Stimulated activated CD4-positive, alpha-beta T cell treated with anti-CD3 and anti-CD28 coated beads, Interleukin-2, amount 100 ng/mL, for 24 hours (primary cell): Measurements from ENCODE around the gene ZNF438.

ENCODE experiments used
- DNase-seq, 2 donors: peaks; one replicate each; pipeline ENCODE4 v3.0.0-alpha.2; 2020

Gene ZNF438

DNA sequence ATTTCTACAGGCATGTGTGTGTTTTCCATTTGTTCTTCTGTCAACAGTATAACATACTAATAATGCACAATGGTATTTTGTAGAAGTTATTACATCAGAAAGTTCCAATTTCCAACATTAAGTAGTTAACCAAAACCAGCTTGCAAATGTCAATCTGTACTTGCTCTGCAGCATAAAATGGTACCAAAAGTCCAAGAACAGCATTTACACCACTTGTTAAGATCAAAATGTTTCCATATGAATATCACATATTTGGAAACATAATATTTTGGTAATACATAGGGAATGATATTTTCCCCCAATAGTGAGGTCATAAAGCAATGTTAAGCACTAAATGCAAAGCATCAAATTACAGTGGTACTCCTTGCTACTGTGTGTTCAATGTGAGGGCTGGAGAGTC, 162.1 kb downstream of the ZNF438 start:
- no peak for DNase-seq

- DNase-seq = no peak
Observed at GRCh38 chr10:30868611-30869010, 163.1 kb downstream of the ZNF438 start.

DNA sequence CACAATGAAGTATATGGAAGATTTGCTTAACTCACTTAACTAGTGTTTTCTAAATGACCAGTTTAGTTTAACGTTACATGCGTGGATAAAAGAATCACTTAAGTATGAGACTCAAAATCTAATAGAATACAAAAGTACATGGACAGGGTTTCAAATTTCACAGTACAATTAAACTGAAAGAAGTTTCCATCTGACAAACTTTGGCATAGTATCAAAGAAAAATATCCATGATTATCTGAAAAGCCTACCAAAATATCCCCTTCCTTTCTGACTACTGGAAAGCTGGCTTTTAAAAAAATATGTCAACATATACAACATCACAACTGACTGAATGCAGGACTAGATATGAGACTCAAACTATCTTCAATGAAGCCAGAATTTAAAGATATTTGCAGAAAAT, 164.8 kb downstream of the ZNF438 start:
- DNase-seq = no peak

DNA sequence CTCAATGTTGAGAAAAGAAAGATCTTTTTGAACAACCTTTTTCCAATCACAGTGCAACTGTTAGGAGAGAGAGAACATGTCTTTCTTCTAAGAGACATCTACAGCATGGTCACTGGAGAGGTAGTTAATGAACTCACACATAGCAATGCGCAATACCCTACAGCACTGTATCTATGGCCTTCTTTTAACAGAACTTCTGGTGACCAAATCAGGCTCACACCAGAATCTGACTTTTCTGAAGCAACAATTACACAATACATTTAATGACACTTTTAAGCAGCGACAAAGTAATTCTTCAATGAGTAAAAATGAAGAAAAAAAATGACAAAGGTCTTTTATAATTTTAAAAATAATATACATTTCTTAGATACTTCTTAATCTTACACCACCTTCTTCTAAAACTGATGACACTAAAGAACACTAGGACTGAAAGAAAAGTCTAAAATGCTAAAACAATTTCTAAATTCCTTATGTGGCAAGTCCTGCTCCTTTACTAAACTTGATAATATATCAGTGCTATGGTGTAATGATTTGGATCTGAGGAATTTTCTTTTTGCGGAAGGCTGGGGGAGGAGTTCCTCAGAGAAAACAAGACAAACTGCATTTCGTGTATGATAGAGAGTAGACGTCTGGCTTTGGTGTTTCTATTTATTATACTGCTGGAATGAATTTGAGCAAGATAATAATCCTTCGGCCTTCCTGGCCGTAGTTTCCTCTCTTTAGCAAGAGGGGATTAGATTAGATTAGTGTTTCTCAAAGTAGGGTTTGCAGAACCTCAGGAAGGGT, 166.3 kb downstream of the ZNF438 start:
- DNase-seq = no peak

DNA sequence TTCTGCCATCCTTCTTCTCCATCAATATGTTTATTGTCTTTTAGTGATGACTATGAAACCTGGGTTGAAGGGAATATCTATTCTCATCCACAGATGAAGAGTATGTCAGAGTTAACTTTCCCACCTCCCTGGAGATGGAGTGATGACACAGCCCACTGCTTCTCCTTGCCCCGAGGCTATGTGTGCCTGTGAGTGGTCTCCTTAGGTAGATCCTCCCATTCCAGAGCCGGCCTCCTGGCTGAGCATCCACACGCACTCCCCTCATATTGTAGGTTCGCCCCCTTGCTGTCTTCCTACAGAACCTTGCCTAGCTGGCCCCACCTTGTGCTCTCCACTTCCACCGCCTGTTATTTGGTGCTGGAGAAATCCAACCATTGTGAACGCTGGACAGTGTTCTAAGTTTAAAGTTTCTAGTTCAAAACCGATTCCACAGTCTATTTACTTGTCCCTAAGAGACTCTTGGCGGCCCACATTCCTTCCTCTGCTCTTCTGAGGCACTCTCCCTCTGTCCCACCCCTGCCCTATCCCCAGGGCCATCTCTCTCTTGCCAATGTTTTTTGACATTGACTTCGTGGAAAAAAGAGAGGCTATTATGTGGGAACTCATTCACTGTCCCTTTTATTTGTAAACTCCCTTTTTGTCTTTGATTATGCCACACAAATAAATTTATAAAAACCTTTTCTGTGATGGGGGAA, 168.0 kb downstream of the ZNF438 start:
- DNase-seq = no peak

- DNase-seq = no peak
Observed at GRCh38 chr10:30862486-30862885, 169.2 kb downstream of the ZNF438 start.

DNA sequence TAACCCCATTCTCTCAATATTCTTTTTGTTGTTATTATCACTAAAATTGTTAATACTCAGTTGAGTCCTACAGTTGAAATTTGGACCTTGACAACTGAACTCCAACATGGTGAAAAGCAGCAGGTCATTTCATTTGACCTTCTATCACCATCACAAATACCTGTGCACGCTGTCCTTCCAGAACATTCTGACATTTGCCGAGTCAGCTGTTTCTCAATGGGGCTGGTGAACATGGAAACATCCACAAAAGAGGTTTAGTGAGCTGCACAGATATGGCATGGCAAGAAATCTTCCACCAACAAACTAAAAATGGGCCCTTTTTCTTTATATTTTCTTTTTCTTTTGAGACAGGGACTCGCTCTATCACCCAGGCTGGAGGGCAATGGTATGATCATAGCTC, 169.7 kb downstream of the ZNF438 start:
- no peak for DNase-seq

- DNase-seq = no peak
Observed at GRCh38 chr10:30861221-30861620, 170.4 kb downstream of the ZNF438 start.

DNA sequence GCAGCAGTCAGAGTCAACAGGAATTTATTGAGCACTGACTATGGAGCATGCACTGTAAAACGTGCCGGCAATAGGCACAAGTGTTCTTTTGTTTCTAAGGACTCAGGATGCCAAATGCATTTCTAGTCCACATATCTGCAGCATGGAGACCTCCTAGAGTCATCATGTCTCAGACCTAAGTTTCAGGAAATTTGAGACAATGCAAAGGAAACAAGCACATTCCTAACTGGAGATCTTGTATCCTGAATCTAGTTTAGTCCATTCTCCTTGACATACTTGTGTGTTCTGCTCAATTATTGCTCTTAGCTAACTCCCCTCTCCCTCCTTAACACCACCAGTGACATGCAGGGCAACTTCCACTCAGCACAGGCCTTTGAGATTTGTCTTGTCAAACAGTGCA, 173.2 kb downstream of the ZNF438 start:
- DNase-seq = no peak

GRCh38 chr10:30857803-30858202, 173.9 kb downstream of the ZNF438 start:
- no peak for DNase-seq

- DNase-seq = no peak
Observed at GRCh38 chr10:30855131-30855530, 176.5 kb downstream of the ZNF438 start.

GRCh38 chr10:30854656-30855055, 177.0 kb downstream of the ZNF438 start:
- no peak for DNase-seq

GRCh38 chr10:30853066-30853465, 178.6 kb downstream of the ZNF438 start:
- DNase-seq = no peak

GRCh38 chr10:30850776-30851175, 180.9 kb downstream of the ZNF438 start:
- DNase-seq = no peak

DNA sequence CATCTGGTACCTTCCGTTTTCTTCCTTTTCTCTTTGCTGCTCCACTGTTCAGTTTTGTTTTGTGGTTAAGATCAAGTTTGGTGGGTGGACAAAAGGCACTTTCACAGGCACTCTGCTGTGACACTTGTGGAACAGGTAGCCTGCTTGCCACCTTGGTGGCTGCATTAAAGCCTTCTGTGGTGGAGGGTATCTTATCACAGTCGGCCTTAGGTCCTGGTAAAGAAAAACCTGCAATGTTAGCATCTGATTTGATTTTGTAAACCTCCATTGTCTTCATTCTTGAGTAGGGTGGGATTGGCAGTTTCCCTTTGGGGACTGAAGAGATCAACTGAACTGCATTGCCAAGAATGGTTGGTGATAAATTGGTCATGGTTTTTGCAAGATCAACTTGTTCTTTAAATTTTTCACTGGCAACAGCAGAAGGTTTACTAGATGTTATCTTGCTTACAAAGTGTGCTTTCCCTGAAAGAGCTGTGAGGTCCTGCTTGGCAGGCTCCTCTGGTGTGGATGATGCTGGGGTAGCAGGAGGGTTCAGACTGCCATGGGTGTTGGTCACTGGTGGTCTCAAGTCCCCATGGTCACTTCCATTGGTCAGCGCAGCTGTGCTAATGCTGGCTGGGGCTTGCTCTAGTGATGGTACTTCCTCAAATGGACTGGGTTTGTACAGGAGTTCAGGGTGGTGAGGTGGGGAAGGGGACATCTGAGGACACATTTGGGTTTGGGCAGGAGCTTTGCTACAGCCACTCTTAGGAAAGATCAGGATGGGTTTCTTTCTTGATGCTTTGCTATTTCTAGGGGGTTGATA, 182.2 kb downstream of the ZNF438 start:
- DNase-seq = no peak

DNA sequence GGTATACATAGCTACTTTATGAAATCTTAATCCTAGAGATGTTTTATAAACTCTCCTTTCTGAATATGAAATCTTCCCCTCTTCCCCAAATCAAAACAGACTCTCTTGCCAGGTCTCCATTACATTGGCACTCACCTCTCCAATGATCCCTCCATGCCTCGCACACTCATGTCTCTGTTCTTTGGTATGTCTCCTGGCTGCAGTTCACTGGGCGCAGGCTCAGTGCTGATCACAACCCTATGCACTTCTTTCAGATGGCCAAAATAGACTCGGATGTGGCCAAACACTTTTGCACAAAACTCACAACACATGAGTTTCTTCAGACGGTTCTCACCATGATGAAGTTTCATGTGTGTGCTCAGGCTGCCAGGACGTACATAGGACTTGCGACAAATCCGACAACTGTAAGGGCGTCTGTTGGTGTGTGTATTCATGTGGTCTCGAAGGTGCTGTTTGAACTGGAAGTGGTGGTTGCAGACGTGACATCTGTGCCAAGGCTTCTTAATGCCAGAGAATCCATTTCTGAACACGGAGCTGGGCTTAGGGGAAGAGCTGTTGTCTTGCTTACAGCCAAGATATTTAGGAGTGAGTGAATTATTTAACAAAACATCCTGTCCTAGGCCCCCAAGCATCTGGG, 183.2 kb downstream of the ZNF438 start:
- no peak for DNase-seq

DNA sequence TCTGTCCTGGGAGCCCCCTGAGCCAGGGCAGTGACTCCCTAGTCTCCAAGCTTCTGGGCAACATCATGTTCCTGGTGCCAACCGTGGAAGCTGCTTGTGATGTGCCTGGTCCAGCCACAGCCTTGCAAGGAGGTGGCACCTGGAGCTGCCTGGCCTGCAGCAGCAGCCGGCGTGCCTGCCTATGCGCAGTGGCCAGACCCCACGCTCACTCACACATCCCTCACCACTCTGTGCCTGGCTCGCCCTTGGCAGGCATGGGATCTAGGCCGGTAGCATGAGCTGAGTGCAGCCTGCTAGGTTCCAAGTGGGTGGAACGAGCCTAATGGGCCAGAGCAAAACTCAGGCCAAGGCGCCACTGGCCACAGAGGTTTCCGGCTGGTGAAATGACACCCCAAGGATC, 184.0 kb downstream of the ZNF438 start:
- no peak for DNase-seq

DNA sequence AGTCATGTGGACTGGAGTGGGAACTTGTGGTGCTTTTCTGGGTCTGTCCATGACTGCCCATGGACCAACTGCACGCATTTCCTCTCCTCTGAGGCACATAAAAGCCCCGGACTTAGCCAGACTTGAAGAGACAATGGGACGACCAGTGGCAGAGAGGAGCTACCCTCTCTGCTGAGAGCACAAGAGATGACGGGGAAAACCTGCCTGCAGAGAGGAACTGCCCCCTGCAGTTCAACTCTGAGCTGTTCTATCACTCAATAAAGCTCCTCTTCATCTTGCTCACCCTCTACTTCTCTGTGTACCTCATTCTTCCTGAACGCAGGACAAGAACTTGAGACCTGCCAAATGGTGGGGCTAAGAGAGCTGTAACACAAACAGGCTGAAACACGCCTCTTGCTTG, 184.5 kb downstream of the ZNF438 start:
- no peak for DNase-seq

DNA sequence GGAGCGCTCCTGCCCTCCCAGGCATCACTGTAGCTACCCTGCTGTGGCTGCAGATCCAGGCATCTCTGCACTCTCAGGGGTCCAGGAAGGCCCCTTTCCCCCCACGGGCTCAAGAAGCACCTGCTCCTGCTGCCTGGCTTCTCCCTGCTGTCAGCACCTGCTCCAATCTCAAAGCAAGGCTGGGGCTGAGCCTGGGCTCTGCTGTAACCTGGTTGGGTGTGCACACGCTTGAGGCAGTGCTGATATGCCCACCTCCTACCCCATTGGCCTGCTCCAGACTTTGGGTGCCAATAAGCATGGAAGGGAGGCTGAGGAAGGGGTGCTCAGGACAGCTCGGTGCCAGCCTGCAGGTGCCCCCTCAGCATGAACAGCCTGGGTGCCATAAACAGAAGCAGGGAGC, 185.0 kb downstream of the ZNF438 start:
- DNase-seq = no peak

DNA sequence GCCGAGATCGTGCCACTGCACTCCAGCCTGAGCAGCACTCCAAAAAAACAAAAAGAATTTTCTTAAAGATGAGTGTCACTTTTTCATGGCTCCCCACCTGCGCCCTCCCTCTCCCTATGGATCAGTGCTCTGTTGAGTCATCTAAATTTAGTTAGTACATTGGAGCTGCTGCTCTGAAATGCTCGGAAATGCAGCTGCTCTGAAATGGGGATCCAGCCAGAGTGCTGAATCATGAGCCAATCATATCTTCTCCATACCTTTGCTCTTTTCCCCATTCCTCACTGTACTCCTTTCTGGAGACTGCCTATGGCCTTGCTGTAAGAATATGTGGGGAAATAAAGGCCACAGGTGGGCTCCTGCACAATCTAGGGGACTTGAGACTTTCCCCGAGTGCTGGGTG, 188.8 kb downstream of the ZNF438 start:
- no peak for DNase-seq

- DNase-seq = no peak
Observed at GRCh38 chr10:30842185-30842584, 189.5 kb downstream of the ZNF438 start.

DNA sequence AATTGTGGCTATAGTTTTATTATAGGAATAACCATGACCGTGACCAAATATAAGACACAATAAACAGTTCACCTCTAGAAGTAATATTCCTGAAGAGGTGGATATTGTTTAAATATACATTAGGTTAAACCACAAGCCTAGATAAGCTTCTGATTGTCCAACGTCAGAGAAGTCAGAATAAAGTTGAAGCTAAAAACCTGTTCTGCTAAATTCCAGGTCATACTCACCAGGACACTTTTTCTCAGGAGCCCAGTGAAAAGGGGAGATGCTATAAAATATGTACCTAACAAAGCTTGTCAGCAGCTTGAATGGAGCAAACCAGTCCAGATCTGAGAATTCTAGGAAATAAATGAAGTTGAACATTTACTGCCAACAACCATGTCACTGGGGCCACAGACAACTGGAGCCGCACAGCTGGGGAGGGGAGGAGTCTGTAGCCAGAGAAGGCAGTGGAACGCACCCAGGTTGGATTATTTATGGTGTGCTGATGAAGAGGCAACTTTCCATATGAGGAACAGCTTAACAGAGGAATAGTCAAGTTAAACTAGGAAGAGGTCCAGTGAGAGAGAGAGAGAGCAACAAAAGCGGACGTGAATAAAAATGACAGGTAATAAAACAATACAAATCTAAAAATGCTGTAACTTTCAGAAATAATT, 191.1 kb downstream of the ZNF438 start:
- no peak for DNase-seq

DNA sequence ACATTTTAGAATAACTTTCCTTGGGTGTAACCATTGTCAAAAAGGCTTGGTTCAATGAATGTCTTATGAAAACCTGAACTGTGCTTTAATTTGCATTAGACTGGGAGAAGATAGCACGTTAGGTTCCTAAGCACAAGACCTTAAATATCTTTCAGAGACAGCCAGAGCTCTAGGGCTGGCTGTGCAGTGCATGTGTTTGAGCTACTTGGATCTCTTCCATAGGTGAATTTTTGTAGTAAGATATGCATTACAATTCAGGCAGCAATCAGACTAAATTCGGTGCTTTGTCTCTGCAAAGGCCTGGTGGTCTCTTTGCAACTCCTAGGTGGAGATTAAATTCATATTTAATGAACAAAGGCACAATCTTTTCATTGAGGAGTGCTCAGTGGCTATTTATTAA, 192.0 kb downstream of the ZNF438 start:
- no peak for DNase-seq
